Lower leg skin (tissue), 3 donors: ENCODE measurements around the gene AP1B1.

Source experiments
- CTCF ChIP-seq, 3 donors: fragments of 450-650 bp; IDR thresholded peaks; one replicate each; pipeline ENCODE4 v1.5.1; 2016; ENCODE audit warnings: antibody characterized with exemption in 3 of 3, mild to moderate bottlenecking in 3 of 3, moderate library complexity in 2 of 3
- POLR2A ChIP-seq, 2 donors: fragments of 450-650 bp; IDR thresholded peaks; one replicate each; pipeline ENCODE4 v1.6.1; 2016 to 2017; ENCODE audit warnings: antibody characterized with exemption in 2 of 2, mild to moderate bottlenecking in 1 of 2, moderate library complexity in 1 of 2

DNA sequence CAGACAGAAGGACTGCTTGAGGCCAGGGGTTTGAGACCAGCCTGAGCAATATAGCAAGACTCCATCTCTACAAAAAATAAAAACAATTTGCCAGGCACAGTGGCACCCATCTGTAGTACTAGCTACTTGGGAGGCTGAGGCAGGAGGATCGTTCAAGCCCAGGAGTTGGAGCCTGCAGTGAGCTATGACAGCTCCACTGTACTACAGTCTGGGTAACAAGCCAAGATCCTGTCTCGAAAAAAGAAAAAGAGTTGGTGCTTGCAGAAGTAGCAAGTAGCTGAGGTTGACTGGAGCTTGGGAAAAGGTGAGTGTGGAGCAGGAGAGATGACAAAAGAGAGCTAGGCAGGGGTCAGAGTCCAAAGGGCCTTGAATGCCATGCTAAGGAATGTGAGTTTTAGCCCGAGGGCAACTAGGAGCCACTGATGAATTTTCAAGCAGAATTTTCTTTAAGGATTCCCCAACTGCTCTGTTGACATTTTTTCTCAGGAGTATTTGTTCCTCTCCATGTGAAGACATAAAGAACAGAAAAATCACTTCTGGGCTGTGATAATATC lies 3.1 kb downstream of the AP1B1 start:
- TF ChIP-seq CTCF (IDR thresholded peaks at IDR 0.05), result no peak
- TF ChIP-seq POLR2A (IDR thresholded peaks at IDR 0.05), result no peak
